Medulla oblongata (tissue), 1 donor: Measurements from ENCODE around the gene MLNR.

Experiments
- DNase-seq: peaks from one replicate; pipeline ENCODE4 v3.0.0-alpha.2; 2015; ENCODE audit errors: extremely low spot score

MLNR gene, protein sequence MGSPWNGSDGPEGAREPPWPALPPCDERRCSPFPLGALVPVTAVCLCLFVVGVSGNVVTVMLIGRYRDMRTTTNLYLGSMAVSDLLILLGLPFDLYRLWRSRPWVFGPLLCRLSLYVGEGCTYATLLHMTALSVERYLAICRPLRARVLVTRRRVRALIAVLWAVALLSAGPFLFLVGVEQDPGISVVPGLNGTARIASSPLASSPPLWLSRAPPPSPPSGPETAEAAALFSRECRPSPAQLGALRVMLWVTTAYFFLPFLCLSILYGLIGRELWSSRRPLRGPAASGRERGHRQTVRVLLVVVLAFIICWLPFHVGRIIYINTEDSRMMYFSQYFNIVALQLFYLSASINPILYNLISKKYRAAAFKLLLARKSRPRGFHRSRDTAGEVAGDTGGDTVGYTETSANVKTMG

DNA sequence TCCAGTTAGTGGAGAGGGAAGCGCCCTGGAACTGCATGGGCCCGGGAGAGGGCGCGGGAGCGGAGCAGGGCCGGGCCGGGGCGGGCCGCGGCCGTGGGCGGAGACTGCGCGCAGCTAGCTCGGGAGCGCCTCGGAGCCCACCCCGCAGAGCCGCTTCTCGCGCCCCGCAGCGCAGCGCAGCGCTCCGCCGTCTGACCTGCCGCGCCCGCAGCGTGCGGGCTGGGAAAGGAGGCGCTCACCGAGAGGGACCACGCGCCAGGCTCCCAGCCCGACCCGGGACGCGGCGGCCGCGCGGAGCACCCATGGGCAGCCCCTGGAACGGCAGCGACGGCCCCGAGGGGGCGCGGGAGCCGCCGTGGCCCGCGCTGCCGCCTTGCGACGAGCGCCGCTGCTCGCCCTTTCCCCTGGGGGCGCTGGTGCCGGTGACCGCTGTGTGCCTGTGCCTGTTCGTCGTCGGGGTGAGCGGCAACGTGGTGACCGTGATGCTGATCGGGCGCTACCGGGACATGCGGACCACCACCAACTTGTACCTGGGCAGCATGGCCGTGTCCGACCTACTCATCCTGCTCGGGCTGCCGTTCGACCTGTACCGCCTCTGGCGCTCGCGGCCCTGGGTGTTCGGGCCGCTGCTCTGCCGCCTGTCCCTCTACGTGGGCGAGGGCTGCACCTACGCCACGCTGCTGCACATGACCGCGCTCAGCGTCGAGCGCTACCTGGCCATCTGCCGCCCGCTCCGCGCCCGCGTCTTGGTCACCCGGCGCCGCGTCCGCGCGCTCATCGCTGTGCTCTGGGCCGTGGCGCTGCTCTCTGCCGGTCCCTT is at the start of gene MLNR:
TSS of gene MLNR (plus strand) at position 303 of the 820 bp plus-strand sequence. CDS start at position 303, 0 bp downstream.
- no peak for DNase-seq

DNA sequence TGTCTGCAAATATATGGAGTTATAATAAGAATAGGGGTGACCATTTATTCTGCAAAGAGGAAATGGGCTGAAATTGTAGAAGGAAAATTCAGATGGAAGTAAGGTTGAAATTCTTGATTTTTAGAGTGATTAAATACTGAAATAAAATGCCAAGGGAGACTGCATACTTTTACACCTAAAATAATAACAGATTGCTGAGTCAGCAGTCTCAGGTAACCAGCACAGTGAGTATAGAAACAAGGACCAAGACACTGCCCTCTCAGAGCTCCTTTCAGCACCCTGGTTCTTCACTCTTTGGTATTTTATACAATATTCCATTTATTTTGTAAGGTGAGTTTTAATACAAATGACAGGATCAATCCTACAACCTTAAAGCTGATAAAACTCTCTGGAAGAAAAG is 48.8 kb upstream of the MLNR start:
- DNase-seq: no peak

DNA sequence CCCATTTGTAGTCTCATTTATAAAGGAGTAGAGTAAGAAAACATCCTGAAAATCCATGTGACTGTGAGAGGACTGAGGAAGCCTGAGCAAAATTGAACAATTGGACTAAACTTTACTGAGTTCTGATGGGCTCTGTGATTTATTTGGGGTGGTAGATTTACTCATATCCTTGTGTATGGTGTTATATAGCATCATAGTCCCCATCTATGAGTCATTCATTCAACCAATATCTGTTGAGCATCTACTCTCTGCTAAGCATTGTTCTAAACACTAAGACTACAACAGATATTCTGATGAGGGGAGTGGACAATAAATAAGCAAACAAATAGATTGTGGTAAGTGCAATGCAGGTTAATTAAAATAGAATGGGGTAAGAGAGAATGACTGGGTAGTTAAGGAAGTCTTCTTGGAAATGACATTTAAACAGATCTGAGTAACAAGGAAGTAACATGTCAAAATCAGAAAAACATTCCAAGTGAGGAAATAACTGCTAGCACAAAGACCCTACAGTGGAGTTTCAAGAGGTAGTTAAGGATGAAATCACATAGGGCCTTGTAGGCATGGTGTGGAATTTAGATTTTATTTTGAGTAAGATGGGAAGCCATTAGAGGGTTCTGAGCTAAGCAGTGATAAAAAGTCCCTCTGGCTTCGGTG is 36.3 kb upstream of the MLNR start:
- DNase-seq: no peak

DNA sequence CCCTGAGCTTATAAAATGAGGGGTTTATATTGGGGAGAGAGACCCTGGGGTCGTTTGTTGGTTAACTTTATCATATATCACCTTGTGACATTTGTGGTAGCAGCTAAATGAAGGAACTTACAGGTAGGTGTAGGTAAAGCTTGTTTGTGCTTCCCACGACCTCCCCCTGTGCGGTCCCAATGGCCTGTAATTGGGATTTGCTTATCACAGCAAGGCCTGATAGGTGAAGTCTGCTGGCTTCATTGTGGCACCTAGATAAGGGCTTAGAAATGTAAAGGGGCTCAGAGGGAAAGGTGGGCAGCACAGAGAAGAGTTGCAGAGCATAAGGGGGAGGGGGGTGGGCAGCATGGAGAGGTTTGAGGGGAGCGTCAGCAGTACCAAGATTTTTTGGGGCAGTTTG is 35.5 kb upstream of the MLNR start:
- DNase-seq: no peak

DNA sequence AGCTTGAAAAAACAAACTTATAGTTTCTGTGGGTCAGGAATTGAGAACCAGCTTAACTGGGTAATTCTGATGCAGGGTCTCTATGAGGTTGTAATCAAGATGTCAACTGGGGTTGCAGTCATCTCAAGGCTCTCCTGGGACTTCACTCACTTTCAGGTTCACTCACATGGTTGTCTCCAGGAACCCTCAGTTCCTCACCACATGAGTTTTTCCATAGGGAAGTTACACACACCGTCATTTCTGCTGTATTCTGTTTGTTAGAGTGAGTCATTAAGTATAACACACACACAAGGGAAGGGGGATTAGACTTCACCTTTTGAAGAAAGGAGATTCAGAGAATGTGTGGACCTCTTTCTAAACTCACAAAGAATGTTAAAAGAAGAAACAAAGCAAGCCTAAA is 34.9 kb upstream of the MLNR start:
- no peak for DNase-seq

DNA sequence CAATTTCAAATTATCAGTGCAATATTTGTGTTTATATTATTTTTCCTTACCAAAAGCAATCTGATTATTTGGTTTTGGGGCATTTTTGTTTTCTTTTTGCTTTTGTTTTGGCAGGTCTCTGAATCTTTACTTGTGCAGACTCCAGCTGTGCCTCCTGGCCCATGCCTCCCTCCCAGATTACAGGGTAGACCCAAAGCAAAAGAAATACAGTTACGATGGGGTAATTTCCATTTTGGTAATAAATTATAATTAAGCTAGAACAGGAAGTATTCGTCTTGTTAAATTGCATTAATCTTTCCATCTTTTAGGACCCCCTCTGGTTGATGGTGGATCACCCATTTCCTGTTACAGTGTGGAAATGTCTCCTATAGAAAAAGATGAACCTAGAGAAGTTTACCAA is 29.2 kb upstream of the MLNR start:
- DNase-seq: no peak

DNA sequence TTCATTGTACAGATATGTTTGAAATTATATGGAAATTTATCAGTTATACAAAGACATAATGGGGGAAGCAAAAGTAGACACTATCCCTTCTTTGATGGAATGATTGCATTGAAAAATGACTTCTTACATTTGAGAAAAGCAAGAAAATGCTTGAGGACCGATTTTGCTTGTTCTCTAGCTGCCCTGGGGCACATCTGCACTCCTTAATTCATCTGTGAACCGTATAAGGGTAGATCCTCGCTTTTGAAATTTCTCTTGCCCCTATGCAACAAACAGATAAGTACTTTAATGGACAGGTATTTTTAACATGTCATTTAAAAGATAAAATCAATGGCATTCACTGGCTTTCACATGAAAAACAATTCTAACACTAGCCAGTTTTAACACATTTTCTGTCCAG is 13.5 kb upstream of the MLNR start:
- DNase-seq: no peak

DNA sequence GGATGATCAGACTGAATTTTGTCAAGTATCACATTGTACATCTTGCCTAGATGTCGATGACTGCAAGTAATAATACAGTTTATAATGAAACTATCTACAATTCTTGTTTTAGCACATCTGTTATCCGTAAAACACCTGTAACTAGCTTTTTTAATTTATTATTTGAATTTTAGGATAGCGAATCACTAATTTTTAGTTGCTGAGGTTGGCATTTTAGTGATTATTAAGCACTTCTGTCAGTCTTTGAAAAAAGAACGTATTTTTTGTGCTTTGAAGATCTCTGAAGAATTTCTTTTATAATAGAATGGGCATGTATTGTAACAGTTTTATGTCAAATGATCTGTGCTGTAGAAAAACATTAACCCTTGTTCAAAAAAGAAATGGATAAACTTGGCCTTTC is 11.5 kb upstream of the MLNR start:
- DNase-seq: no peak

DNA sequence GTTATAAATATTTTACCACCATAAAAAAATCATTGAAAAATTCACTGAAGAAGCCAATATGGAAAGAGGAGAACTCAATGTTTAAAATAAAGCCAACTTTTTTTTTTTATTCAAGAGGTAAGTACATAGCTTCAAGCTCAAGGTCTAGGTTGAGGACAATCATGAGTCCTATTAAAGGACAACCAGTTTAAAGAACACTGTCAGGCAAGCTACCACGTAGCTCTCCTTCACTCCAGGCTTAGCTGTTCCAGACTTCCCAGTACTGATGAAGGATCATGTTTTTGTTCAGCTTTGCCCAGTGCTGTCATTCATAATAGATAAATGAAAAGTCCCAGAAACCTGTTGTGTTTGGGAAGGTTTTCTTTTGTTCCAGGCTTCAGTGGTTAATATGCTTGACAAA is 10.0 kb upstream of the MLNR start:
- DNase-seq: no peak

DNA sequence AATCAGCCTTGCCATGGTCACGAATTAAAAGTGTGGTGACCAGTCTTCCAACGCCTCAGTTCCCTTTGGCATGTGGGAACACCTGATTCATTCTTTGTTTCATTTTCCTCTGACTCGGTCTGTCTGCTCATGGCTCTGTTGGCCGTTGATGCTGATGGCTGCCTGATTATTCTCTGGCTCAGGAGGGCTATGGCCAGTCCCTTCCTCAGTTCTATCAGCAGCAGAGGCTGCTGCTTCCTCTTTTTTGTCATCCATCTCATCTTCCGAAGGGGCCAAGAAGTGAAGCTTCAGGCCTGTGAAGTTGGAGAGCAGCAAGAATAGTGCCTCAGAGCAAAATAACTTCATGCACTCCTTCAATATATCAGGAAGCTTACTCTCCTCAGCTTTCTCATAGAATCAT is 9.5 kb upstream of the MLNR start:
- DNase-seq: no peak

DNA sequence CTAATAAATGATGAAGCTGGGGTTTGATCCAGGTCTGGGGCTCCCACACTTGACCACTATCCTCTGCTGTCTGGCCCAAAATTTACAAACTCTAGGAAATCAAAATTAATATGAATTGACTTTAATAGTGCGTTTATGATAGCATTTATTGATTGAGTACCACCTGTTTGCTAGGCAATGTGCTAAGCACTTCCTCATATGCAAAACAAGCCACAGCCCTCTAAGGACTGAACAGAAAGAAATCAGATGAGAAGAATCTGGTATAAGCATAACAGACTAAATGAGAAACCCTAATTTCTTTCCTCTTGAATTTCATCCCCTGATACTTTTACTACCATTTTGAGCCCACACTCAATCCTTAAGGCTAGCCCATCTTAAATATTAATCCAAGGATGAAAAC is 6.6 kb upstream of the MLNR start:
- DNase-seq: no peak

DNA sequence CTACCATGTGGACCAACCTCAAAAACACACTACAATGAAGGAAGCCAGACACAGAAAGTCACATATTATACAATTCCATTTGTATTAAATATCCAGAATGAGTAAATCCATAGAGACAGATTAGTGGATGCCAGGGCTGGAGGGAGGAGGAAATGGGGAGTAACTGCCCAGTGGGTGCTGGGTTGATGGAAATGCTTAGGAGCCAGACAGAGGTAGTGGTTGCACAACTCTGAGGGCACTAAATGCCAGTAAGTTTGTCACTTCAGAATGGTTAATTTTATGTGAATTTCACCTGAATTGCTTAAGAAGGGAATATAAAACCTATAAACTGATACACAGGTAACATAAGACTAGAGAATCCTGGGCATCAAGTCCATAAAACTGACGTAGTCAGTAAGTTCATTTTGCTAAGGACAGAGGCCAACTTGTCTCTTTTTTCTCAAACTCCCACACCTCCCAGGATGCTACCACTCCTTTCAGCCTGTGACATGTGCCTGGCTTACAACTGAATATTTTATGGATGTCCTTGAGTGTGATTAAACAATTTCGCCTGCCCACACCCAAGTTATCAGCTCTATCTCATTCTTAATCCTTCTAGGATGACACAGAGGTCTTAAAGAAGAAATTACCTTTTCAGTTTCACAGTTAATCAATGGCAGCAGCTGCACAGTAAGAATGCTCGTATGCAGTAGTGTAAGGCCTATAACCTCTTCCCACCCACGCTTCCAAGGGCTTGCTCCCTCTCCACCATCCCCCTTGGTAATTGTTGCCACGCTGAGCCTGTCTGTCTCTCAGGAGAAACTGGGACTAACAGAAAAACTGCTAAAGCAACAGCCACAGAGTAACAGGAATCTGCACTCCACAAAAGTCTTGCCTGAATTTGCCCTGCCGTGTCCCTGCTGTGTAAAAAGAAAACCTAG is 5.9 kb upstream of the MLNR start:
- no peak for DNase-seq

DNA sequence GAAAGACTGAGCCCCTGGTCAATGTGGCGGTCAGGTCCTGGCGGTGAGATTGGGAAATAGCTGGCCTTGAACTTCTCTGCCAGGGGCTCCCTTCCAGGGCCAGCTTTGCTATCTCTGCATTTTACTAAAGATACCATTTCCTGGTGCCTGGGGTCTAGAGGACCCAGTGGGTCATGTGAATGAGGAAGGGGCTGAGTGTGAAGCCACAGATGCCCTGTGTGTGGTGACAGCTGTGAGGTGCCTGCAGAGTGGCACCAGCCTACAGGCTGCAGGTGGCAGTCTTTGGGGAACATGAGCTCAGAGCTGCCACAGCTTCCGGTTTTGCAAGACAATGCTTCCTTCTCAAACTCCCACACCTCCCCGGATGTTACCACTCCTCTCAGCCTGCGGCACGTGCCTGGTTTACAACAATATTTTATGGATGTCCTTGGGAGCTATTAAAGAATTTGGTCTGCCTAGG is 5.2 kb upstream of the MLNR start:
- DNase-seq: peak; percentile 13

DNA sequence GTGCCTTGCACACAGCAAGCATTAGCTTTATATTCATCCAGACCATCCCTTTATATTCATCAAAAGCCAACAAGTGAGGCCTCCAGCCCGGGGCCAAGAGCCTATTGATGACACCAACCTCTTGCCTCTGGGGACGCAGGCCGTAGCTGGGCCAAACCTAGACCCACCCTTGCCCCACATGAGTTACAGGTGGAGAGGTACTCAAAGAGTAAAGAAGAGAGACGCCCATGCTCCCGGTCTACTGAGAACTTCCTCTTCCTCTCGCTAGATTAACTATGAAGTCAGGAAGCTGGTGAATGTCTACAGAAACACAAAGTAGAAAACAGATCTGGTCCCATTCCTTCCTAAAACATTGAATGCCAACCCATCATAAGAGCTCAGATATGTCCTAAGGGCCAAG is 3.8 kb upstream of the MLNR start:
- no peak for DNase-seq

DNA sequence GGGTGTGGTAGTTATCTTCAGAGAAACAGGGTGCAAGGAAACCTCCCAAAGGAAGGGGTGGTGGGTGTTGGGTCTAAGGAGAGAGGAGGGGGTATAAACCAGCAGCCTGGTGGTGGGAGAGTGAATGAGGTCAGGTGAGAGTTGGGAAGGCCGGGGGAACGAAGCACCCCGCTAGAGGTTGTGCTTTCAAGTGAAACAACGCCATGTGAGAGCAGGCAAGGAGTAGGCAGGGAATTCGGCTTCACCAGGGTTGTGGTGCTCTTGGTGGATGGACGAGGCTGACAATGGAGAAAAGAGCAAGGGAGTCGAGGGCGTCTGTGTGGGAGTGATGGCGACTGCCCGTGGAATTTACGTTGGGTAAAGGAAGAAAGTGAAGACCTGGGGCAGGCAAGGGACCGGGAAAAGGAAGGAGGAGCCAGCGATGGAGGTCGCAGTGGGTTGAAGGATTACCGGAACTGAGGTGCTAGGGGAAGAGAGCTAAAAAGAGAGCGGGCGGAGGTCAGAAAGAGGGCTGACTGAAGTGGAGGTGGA is 2.1 kb upstream of the MLNR start:
- DNase-seq: no peak

DNA sequence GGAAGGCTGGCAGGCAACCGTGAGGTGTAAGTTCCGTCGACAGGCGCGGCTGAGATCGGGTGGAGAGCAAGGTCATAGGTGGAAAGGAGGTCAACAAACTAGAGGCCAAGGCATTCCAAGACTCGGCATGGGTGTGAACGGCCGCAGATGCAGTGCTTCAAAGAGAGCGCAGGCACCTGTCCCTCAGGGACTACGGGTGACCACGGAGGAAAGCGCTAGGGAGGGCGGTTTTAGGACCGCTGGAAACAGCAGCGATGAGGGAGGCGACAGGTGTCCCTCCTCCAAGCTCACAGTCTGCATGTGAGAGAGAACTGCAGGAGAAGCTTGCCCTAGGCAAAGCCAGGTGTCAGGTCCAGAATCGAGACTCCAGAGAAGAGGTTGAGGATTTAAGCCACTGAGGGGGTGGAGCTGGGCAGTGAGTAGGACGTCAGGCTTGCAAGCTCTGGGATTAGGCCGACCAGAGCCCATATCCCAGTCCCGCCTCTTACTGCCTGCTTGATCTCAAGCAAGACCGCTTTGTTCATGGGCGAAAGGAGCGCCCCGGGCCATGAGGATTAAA is 1.6 kb upstream of the MLNR start:
- no peak for DNase-seq

DNA sequence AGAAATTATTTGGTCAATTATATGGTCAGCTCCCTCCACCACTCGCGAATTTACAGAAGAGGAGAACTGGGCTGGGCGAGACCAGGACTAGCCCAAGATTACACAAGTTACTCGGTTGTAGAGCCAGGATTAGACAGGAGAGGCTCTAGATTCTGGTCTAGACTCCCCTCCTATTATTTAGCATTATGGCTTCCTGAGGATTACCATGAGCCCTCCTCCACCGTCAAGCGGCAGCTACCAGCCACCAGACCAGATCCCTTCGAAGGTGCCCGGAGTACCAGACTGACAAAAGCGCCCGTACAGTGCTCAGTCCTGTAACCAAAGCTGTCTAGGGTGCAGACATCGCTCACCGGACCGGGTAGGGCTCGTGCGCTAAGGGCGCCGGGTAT is 497 bp upstream of the MLNR start:
- no peak for DNase-seq

DNA sequence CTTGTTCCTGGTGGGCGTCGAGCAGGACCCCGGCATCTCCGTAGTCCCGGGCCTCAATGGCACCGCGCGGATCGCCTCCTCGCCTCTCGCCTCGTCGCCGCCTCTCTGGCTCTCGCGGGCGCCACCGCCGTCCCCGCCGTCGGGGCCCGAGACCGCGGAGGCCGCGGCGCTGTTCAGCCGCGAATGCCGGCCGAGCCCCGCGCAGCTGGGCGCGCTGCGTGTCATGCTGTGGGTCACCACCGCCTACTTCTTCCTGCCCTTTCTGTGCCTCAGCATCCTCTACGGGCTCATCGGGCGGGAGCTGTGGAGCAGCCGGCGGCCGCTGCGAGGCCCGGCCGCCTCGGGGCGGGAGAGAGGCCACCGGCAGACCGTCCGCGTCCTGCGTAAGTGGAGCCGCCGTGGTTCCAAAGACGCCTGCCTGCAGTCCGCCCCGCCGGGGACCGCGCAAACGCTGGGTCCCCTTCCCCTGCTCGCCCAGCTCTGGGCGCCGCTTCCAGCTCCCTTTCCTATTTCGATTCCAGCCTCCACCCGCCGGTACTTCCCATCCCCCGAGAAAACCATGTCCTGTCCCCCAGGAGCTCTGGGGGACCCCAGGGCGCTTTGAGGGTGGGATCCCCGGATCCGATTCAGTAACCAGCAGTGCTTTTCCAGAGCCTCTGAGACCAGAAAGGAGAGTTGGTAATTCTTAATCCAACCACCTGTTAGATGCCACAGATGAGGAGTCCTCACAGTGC is 885 bp downstream of the MLNR start:
- no peak for DNase-seq

DNA sequence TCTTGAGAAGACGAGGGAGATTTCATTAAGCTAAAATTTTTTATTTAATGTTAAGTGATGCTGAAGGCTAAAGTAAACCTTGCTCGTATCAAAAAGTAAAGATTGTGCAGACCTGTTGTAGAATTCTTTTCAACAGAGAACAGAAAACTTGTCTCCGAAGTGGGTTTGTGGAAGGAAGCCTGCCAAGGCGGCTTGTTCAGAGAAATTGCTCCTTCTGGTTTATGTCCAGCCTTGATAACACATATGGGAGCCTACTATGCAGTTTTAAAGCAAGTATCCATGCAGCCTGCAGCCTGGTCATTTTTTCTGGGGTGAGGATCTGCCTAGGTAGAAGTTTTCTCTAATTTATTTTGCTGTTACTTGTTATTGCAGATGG is 1.4 kb downstream of the MLNR start:
- no peak for DNase-seq
